Uterus (tissue), 2 donors: ENCODE results near the gene RPLP2.

Experiments used
- POLR2A ChIP-seq, 2 donors: fragments of 450-650 bp; IDR thresholded peaks; one replicate each; pipeline ENCODE4 v1.6.1; 2016; ENCODE audit warnings: antibody characterized with exemption in 2 of 2, mild to moderate bottlenecking in 1 of 2, moderate library complexity in 1 of 2
- TF ChIP-seq, protein P1 (sequence below), 4 experiments: fragments of 200-600 bp in 2 of 4; fragments of 450-650 bp in 2 of 4; sonication (generic) in 2 of 4; IDR thresholded peaks; one replicate each; pipeline ENCODE4 v1.5.1; 2016 to 2019; ENCODE audit warnings: antibody characterized with exemption in 4 of 4, mild to moderate bottlenecking in 2 of 4, moderate library complexity in 1 of 4

DNA sequence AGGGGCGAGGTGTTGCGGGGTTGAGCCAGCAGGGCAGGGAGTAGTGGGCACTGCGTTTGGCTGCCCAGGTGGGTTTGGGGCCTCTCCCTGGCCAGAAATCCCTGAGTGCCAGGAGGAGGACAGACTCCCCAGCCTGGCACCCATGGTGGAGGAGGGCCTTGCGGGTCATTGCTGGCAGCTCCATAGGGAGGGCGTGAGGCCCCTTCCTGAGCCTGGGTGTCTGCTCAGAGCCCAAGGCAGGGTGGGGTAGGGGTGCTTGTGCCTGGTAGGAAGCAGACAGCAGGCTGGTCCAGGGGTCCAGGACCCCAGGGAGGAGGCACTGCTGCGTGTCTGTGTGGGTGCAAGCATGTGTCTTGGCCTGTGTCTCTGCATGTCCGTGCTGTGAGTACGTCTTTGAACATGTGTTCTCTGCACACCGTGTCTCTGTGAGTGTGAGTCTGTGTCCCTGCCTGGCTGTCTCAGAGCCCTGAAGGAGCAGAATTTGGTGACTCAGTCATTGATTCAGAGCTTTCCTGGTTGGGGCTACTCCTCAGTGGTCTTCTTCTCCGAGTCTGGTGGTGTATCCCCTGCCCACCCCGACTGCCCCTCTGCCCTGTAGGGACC is 36.8 kb downstream of the RPLP2 start:
- TF ChIP-seq POLR2A (IDR thresholded peaks at IDR 0.05): no peak
- TF ChIP-seq, protein P1, sequence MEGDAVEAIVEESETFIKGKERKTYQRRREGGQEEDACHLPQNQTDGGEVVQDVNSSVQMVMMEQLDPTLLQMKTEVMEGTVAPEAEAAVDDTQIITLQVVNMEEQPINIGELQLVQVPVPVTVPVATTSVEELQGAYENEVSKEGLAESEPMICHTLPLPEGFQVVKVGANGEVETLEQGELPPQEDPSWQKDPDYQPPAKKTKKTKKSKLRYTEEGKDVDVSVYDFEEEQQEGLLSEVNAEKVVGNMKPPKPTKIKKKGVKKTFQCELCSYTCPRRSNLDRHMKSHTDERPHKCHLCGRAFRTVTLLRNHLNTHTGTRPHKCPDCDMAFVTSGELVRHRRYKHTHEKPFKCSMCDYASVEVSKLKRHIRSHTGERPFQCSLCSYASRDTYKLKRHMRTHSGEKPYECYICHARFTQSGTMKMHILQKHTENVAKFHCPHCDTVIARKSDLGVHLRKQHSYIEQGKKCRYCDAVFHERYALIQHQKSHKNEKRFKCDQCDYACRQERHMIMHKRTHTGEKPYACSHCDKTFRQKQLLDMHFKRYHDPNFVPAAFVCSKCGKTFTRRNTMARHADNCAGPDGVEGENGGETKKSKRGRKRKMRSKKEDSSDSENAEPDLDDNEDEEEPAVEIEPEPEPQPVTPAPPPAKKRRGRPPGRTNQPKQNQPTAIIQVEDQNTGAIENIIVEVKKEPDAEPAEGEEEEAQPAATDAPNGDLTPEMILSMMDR (IDR thresholded peaks at IDR 0.05): no peak
